Cardiac fibroblast (primary cell): Measurements from ENCODE around the gene MSMO1.
A peak's percentile ranks its signal among the peaks of the same experiment; 100 is the strongest.

Experiments used
- DNase-seq, 2 donors: peaks; one replicate each; pipeline versions ENCODE4 v3.0.0 to v3.0.0-alpha.2; 2010; ENCODE audit warnings: low read depth in 2 of 2
- H3K4me3 ChIP-seq, 2 donors: replicated peaks in 1 of 2; 1 replicate in 1 of 2; 2 replicates in 1 of 2; pipeline ENCODE4 v1.5.1; 2011; ENCODE audit warnings: low read depth in 2 of 2, low read length in 2 of 2, mild to moderate bottlenecking in 2 of 2, moderate library complexity in 1 of 2
- CTCF ChIP-seq: IDR thresholded peaks from one replicate; pipeline ENCODE4 v1.5.1; 2011; ENCODE audit warnings: low read depth, mild to moderate bottlenecking, low read length, inconsistent platforms

The MSMO1 gene

GRCh38 chr4:165360985-165361670 is 33.7 kb downstream of the MSMO1 start:
- H3K4me3 ChIP-seq = no peak overlapping the region
- DNase-seq = no peak
- TF ChIP-seq CTCF = no peak

- TF ChIP-seq CTCF = no peak
- no peak overlapping the region for H3K4me3 ChIP-seq
- DNase-seq = no peak
These were observed 34.3 kb downstream of the MSMO1 start for GRCh38 chr4:165361810-165362209.

- peak; percentile 32 to 66 for DNase-seq
These were observed 37.1 kb downstream of the MSMO1 start for GRCh38 chr4:165364452-165365080.

GRCh38 chr4:165367040-165367439 is 39.6 kb downstream of the MSMO1 start:
- no peak overlapping the region for H3K4me3 ChIP-seq
- no peak for TF ChIP-seq CTCF
- DNase-seq = peak in 1 of 2 donors; percentile 15

More at GRCh38 chr4:165364452-165365080, 37.1 kb downstream of the MSMO1 start:
- no peak overlapping the region for H3K4me3 ChIP-seq
- no peak for TF ChIP-seq CTCF

- no peak for DNase-seq
- no peak for TF ChIP-seq CTCF
- H3K4me3 ChIP-seq = no peak overlapping the region
These were observed 40.6 kb downstream of the MSMO1 start for GRCh38 chr4:165368114-165368513.

- no peak for DNase-seq
- TF ChIP-seq CTCF = no peak
- H3K4me3 ChIP-seq = no peak overlapping the region
These were observed 41.1 kb downstream of the MSMO1 start for GRCh38 chr4:165368567-165368966.
